Measurements from ENCODE around the gene NUDT19. TPM values are rescaled to one million over a fixed set of nuclear protein-coding genes. Genes with fewer than 3 reads are reported as not detected.
A peak's percentile ranks its signal among the peaks of the same experiment; 100 is the strongest.
"Not testable (repeated sequence)": the region's sequence is repeated elsewhere in the genome, so short reads cannot be mapped to it uniquely, and the experiment has no call there.

Gene NUDT19
- total RNA-seq (ENCODE audit: insufficient read depth, low replicate concordance), result 4.1 TPM

- peak; percentile 88 for DNase-seq (ENCODE audit: low spot score)
These were observed at the start of gene NUDT19 for GRCh38 chr19:32691291-32691951. NUDT19 (plus strand) TSS chr19:32691821; CDS start chr19:32691961, 140 bp downstream.

DNA sequence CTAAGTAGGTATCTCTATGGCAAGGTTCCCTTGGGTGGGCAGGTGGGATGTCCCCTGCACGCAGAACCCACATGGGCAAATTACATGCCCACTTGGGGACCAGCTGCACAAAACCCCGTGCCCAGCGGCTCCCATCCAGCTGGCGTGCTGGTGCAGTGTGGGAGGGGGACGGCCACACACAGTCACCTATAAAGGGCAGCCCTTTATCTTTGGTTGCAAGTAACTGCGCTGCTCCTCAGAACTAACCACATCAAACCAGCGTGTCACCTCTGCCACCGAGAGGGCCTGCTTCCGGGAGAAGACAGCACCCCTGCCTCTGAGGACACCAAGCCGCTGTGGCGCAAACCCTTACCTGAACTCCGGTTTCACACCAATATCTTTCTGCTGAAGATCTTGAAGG, 48.9 kb upstream of the NUDT19 start:
- DNase-seq (ENCODE audit: low spot score), result no peak

DNA sequence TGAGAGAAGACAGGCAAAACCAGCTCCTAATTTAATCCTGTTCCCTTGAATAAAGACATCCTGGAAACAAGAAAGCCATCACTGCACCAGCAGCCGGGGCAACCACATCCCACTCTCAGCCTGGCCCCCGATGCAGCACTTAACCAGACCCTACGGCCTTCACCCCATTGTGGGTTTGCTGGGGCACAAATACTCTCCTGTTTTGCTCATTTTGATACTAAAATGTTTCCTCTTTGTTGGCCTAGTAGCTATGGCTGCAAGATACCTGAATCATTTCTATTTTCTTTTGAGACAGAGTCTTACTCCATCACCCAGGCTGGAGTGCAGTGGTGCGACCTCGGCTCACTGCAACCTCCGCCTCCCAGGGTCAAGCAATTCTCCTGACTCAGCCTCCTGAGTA, 45.1 kb upstream of the NUDT19 start:
- no peak for DNase-seq (ENCODE audit: low spot score)

GRCh38 chr19:32647361-32647760, 44.3 kb upstream of the NUDT19 start:
- DNase-seq (ENCODE audit: low spot score), result no peak

- DNase-seq (ENCODE audit: low spot score), result no peak
These were observed 41.9 kb upstream of the NUDT19 start for GRCh38 chr19:32649751-32650150.

GRCh38 chr19:32650671-32651070, 41.0 kb upstream of the NUDT19 start:
- no peak for DNase-seq (ENCODE audit: low spot score)

DNA sequence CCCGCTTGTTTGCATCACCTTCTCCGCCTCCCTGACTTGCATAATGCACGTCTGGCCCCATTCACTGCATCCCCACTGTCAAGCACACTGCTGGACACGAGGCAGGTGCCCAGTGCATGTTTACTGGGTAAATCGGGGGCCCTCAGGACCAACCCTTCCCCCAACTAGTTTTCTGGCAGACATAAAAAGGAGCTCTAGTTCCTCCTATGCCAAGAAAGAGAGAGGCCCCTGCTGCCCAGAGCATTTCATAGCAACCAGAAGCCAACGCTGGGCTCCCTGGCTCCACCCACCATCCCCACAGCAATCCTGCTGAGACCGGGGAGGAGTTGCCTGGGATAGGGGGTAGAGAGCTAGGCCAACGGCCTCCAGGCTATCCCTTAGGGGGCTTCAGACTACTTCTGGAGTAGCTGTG, 39.9 kb upstream of the NUDT19 start:
- DNase-seq (ENCODE audit: low spot score), result peak; percentile 70

- DNase-seq (ENCODE audit: low spot score), result not testable (repeated sequence)
These were observed 39.3 kb upstream of the NUDT19 start for GRCh38 chr19:32652331-32652730.

DNA sequence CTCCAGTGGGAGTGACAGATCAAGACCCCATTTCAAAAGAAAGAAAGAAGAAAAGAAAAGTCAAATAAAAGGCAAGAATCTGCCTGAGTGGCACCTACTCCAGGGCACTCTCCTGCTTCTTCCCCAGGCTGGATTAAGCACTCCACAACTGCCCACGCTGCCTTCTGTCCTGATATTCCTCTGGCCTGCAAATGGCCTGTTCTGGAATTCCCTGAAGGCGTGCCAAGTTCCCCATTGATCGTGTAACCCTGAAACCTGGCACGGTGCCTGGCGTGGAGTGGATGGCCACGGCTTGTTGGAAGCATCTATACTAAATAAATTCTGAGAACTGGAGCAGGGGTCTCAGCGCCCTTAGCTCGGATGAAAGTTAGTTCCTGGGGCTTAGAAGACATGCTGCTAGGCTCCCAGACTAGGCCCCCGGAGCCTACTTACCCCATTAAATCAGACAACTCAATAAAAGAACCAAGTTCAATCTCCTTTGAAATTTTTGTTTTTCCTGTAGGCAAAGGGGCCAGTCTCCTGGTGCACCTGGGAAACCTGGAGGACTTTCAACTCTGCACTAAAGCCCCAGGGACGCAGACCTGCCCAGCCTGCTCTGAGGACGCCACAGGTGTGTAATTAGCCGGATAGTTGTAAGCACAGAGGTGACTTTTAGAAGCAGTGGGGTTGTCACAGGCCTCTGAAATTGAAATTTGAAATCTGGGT, 38.6 kb upstream of the NUDT19 start:
- DNase-seq (ENCODE audit: low spot score), result peak; percentile 56

GRCh38 chr19:32653599-32653915, 38.1 kb upstream of the NUDT19 start:
- no peak for DNase-seq (ENCODE audit: low spot score)

DNA sequence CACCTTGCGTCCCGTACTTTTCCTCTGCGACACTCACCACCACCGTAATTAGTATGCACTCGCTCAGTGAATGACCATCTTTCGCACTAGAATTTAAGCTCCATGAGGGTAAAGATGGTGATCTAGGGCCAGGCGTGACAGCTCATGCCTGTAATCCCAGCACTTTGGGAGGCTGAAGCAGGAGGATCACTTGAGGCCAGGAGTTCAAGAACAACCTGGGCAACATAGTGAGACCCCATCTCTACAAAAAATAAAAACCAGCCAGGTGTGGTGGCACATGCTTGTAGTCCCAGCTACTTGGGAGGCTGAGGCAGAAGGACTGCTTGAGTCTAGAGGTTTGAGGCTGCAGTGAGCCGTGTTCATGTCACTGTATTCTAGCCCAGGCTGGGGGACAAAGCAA, 35.2 kb upstream of the NUDT19 start:
- DNase-seq (ENCODE audit: low spot score), result not testable (repeated sequence)

GRCh38 chr19:32658075-32658474, 33.5 kb upstream of the NUDT19 start:
- no peak for DNase-seq (ENCODE audit: low spot score)

- no peak for DNase-seq (ENCODE audit: low spot score)
These were observed 33.1 kb upstream of the NUDT19 start for GRCh38 chr19:32658527-32658926.

GRCh38 chr19:32661318-32661717, 30.3 kb upstream of the NUDT19 start:
- no peak for DNase-seq (ENCODE audit: low spot score)

DNA sequence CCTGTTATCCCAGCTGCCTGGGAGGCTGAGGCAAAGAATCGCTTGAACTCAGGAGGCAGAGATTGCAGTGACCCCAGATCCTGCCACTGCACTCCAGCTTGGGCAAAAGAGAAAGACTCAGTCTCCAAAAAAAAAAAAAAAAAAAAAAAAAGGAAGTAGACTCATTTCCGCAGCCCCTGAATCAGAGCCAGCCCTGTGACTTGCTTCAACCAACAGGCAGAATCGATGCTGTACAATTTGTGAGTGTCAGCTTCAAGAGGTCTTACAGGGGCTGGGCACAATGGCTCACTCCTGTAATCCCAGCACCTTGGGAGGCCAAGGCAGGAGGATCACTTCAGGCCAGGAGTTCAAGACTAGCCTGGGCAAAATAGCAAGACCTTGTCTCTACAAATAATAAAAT, 29.4 kb upstream of the NUDT19 start:
- DNase-seq (ENCODE audit: low spot score), result no peak

DNA sequence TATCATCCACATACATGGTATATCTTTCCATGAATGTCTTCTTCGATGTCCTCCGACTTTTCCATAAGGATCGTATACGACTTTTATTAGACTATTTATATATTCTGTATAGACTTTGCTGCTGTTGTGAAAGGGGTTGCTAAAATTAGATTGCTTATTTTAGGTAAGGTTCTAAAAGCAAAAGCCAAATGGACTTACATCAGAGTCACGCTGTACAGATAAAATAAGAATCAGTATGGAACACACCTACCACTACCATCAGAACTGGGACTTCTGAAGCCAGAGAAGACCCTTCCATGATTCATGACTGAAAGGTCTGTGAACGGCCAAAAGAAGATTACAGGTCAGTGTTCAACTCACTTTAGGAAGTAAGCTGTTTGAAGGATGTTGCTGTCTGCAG, 25.5 kb upstream of the NUDT19 start:
- DNase-seq (ENCODE audit: low spot score), result no peak

- DNase-seq (ENCODE audit: low spot score), result no peak
These were observed 22.3 kb upstream of the NUDT19 start for GRCh38 chr19:32669310-32669709.

DNA sequence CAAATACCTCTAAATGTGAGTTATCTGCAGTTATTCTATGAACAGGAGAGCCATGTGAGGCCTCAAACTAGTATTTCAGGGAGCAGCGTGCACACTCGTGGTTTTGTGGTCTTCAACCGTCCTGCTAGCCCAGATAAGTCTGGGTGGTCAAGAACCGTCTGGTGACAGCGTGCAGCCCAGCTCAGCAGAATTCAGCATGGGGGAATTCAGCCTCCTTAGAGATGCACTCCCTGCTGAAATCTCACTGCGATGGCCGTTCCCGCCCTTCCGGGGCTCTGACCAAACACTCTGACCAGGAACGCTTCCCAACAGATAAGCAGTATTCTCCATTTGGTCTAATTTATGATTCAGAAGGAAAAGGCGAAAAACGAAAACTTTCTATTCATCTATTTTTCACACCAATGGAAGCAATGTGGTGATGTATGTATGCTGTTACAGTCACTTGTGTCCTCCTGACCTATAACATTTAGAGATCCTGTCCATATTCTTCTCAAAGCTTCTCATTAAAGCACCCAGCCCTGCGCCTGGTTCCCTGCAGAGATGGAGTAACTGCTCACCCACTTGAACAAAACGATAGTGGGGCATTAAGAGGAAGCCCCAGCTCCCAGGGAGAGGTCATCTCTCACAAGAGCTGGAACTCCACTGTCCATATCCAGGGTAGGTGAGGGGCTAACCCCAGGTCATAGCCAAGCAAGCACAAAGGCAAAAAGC, 19.6 kb upstream of the NUDT19 start:
- DNase-seq (ENCODE audit: low spot score), result no peak

DNA sequence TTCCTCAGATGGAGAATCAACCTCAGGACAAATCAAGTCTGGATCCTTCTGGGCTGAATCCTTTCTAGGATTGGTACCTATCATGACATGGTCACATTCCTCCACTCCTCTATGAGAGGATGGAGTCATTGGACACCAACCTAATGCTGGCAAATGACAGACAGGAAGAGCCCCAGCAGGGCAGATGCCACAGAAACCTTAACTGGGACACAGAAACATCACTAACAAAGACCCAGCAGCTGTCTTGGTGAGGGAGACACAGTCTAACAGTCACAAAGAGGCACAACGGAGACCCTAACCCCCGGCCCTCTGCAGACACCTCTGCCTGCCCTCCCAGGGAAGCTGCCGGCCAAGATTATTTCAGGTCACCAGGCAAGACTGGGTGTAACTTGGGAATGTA, 18.8 kb upstream of the NUDT19 start:
- DNase-seq (ENCODE audit: low spot score), result no peak

- DNase-seq (ENCODE audit: low spot score), result no peak
These were observed 18.0 kb upstream of the NUDT19 start for GRCh38 chr19:32673573-32673972.

GRCh38 chr19:32674153-32674930, 17.3 kb upstream of the NUDT19 start:
- no peak for DNase-seq (ENCODE audit: low spot score)
